Measurements from ENCODE around the gene WDR62. TPM values are rescaled to one million over a fixed set of nuclear protein-coding genes. Genes with fewer than 3 reads are reported as not detected.

The WDR62 gene
- polyA plus RNA-seq, 1 donor (not counting 4 experiments of a cell fraction or from before 2014, with no cell fraction given): 2.3 TPM

- Histone ChIP-seq H3K4me2 (ENCODE audit: control insufficient read depth, extremely low read depth, insufficient read depth, low read depth, low read length) (no peak overlapping the region), H3K9me1 (ENCODE audit: control insufficient read depth, extremely low read depth, insufficient read depth, low read length) (no peaks in the 10 kb centered on the region), H3K9ac (ENCODE audit: control insufficient read depth, extremely low read depth, insufficient read depth, low read length) (no peak overlapping the region), H3K27me3 (ENCODE audit: control insufficient read depth, extremely low read depth, insufficient read depth, low read length) (no peaks in the 10 kb centered on the region), H3K4me1 (ENCODE audit: control insufficient read depth, extremely low read depth, insufficient read depth, low read length) (peaks cover 11% of the 10 kb centered on the region), H3K36me3 (ENCODE audit: control insufficient read depth in 2 of 2, extremely low read depth in 1 of 2, insufficient read depth in 2 of 2, low read length in 2 of 2) (peaks cover 2 to 14% of the 10 kb centered on the region in 2 experiments), H3K79me2 (ENCODE audit: control insufficient read depth, insufficient read depth, low read length) (peaks cover 11% of the 10 kb centered on the region), H2AFZ (ENCODE audit: control insufficient read depth, low read length) (no peak overlapping the region), H4K20me1 (ENCODE audit: control insufficient read depth, extremely low read depth, insufficient read depth, low read length) (peaks cover 6% of the 10 kb centered on the region), H3K4me3 (ENCODE audit: control insufficient read depth in 2 of 3, extremely low read depth in 1 of 3, insufficient read depth in 2 of 3, low read depth in 1 of 3, low read length in 3 of 3) (no peak overlapping the region), H3K9me3 (ENCODE audit: control insufficient read depth, low read depth, low read length) (no peaks in the 10 kb centered on the region), H3K27ac (ENCODE audit: control insufficient read depth, insufficient read depth, low read length) (no peak overlapping the region)
- dilution Hi-C loops (cut with MboI; ENCODE audit: extremely low pct_ligation_motif_present, low sequenced_read_pairs): no loop called here
- FAIRE-seq (no peak), DNase-seq (ENCODE audit: low read depth, low spot score) (no peak)
- TF ChIP-seq CTCF (optimal IDR thresholded peaks at IDR 0.05 in 1 of 3, IDR thresholded peaks at IDR 0.05 in 1 of 3, conservative IDR thresholded peaks at IDR 0.05 in 1 of 3; ENCODE audit: extremely low read depth in 1 of 3, insufficient read depth in 2 of 3, low read length in 3 of 3): no peak
- TF ChIP-seq EZH2 (IDR thresholded peaks at IDR 0.05; ENCODE audit: low read length): no peak
These were observed 3.9 kb downstream of the WDR62 start for GRCh38 chr19:36058481-36059179.

GRCh38 chr19:36059180-36059910 is 4.6 kb downstream of the WDR62 start:
- no peak overlapping the region for H2AFZ ChIP-seq (ENCODE audit: control insufficient read depth, low read length)
- peaks cover 2 to 14% of the 10 kb centered on the region in 2 experiments for H3K36me3 ChIP-seq (ENCODE audit: control insufficient read depth in 2 of 2, extremely low read depth in 1 of 2, insufficient read depth in 2 of 2, low read length in 2 of 2)
- peaks cover 11% of the 10 kb centered on the region for H3K79me2 ChIP-seq (ENCODE audit: control insufficient read depth, insufficient read depth, low read length)
- H3K9me3 ChIP-seq (ENCODE audit: control insufficient read depth, low read depth, low read length): no peaks in the 10 kb centered on the region
- FAIRE-seq: no peak
- no peaks in the 10 kb centered on the region for H3K9me1 ChIP-seq (ENCODE audit: control insufficient read depth, extremely low read depth, insufficient read depth, low read length)
- H3K4me2 ChIP-seq (ENCODE audit: control insufficient read depth, extremely low read depth, insufficient read depth, low read depth, low read length): no peak overlapping the region
- H4K20me1 ChIP-seq (ENCODE audit: control insufficient read depth, extremely low read depth, insufficient read depth, low read length): peaks cover 6% of the 10 kb centered on the region
- TF ChIP-seq EZH2 (IDR thresholded peaks at IDR 0.05; ENCODE audit: low read length) (no peak), CTCF (optimal IDR thresholded peaks at IDR 0.05 in 1 of 3, IDR thresholded peaks at IDR 0.05 in 1 of 3, conservative IDR thresholded peaks at IDR 0.05 in 1 of 3; ENCODE audit: extremely low read depth in 1 of 3, insufficient read depth in 2 of 3, low read length in 3 of 3) (no peak)
- peaks cover 10% of the 10 kb centered on the region for H3K4me1 ChIP-seq (ENCODE audit: control insufficient read depth, extremely low read depth, insufficient read depth, low read length)
- dilution Hi-C loops (cut with MboI; ENCODE audit: extremely low pct_ligation_motif_present, low sequenced_read_pairs): no loop called here
- no peaks in the 10 kb centered on the region for H3K27me3 ChIP-seq (ENCODE audit: control insufficient read depth, extremely low read depth, insufficient read depth, low read length)
- DNase-seq (ENCODE audit: low read depth, low spot score): no peak
- H3K4me3 ChIP-seq (ENCODE audit: control insufficient read depth in 2 of 3, extremely low read depth in 1 of 3, insufficient read depth in 2 of 3, low read depth in 1 of 3, low read length in 3 of 3): no peak overlapping the region
- no peak overlapping the region for H3K27ac ChIP-seq (ENCODE audit: control insufficient read depth, insufficient read depth, low read length)
- H3K9ac ChIP-seq (ENCODE audit: control insufficient read depth, extremely low read depth, insufficient read depth, low read length): no peak overlapping the region
